ENCODE results near the gene BPGM. TPM values are rescaled to one million over a fixed set of nuclear protein-coding genes. Genes with fewer than 3 reads are reported as not detected.

BPGM gene
- total RNA-seq, 1 donor from 2014 or later = 14.8 TPM

GRCh38 chr7:134726581-134726980 is 79.9 kb downstream of the BPGM start:
- Histone ChIP-seq H3K4me3 (no peak overlapping the region), H3K27ac (peak overlapping the region; percentile 42), H3K27me3 (no peaks in the 10 kb centered on the region), H3K4me1 (peaks cover 31% of the 10 kb centered on the region), H3K36me3 (no peaks in the 10 kb centered on the region), H3K9me3 (no peaks in the 10 kb centered on the region)
- no peak for DNase-seq
- no peak for TF ChIP-seq CTCF (IDR thresholded peaks at IDR 0.05)
- intact Hi-C loops (cut with DNase I) = no loop called here
- no peak for ATAC-seq

- DNase-seq (no peak), ATAC-seq (no peak)
- intact Hi-C loops (cut with DNase I) = no loop called here
- Histone ChIP-seq H3K27ac (no peak overlapping the region), H3K4me3 (no peak overlapping the region), H3K27me3 (no peaks in the 10 kb centered on the region), H3K36me3 (no peaks in the 10 kb centered on the region), H3K9me3 (no peaks in the 10 kb centered on the region), H3K4me1 (peaks cover 33% of the 10 kb centered on the region)
- TF ChIP-seq CTCF (IDR thresholded peaks at IDR 0.05) = no peak
Observed at GRCh38 chr7:134727711-134728110, 81.1 kb downstream of the BPGM start.

Other genes starting within 250 kb of the BPGM start
- gene AKR1B1, start 187.8 kb upstream of the BPGM start, total RNA-seq = 91.8 TPM
- not detected for gene AKR1B10, start 119.3 kb upstream of the BPGM start, total RNA-seq
- gene AKR1B15, start 97.7 kb upstream of the BPGM start, total RNA-seq = not detected
- 213 TPM for gene CALD1, start 132.8 kb downstream of the BPGM start, total RNA-seq

All from upper lobe of right lung (tissue), 1 donor.